MM.1S (cell line): ENCODE measurements around the gene MYLK2.

Experiments
- DNase-seq: peaks from one replicate; pipeline ENCODE4 v3.0.0-alpha.2; 2015
- H2AFZ ChIP-seq: fragments of 300-600 bp; sonication (generic); 2 replicates; pipeline ENCODE4 v1.6.0; 2016; ENCODE audit warnings: antibody characterized with exemption, low read length
- H3F3A ChIP-seq: fragments of 300-600 bp; sonication (generic); 2 replicates; pipeline ENCODE4 v1.6.1; 2016; ENCODE audit warnings: mild to moderate bottlenecking, antibody characterized with exemption, low read length, moderate library complexity, mixed read lengths; ENCODE audit not compliant: insufficient read depth
- H3K27ac ChIP-seq: fragments of 300-600 bp; sonication (generic); 2 replicates; pipeline ENCODE4 v1.5.1; 2016; ENCODE audit warnings: mild to moderate bottlenecking, low read length
- H3K27me3 ChIP-seq: fragments of 300-600 bp; sonication (generic); replicated peaks from 2 replicates; pipeline ENCODE4 v1.6.0; 2016; ENCODE audit warnings: low read length; ENCODE audit not compliant: insufficient read depth
- H3K36me3 ChIP-seq: fragments of 300-600 bp; sonication (generic); replicated peaks from 2 replicates; pipeline ENCODE4 v1.6.1; 2016; ENCODE audit warnings: mild to moderate bottlenecking, low read length, mixed read lengths; ENCODE audit not compliant: insufficient read depth
- H3K4me1 ChIP-seq: fragments of 300-600 bp; sonication (generic); 2 replicates; pipeline ENCODE4 v1.6.1; 2016; ENCODE audit warnings: low read length, mixed read lengths
- H3K4me2 ChIP-seq: fragments of 300-600 bp; sonication (generic); 2 replicates; pipeline ENCODE4 v1.6.0; 2016; ENCODE audit warnings: low read depth, low read length
- H3K4me3 ChIP-seq: fragments of 300-600 bp; sonication (generic); 2 replicates; pipeline ENCODE4 v1.5.1; 2016; ENCODE audit warnings: low read length, mixed read lengths
- H3K79me2 ChIP-seq: fragments of 300-600 bp; sonication (generic); 2 replicates; pipeline ENCODE4 v1.6.1; 2016; ENCODE audit warnings: mixed run types, low read length, mixed read lengths
- H3K9ac ChIP-seq: fragments of 300-600 bp; sonication (generic); 2 replicates; pipeline ENCODE4 v1.6.1; 2016; ENCODE audit warnings: low read length, mixed read lengths
- H3K9me2 ChIP-seq: fragments of 300-600 bp; sonication (generic); replicated peaks from 2 replicates; pipeline ENCODE4 v1.6.1; 2016; ENCODE audit warnings: mild to moderate bottlenecking, low read length, mixed read lengths; ENCODE audit not compliant: insufficient read depth
- H3K9me3 ChIP-seq: fragments of 300-600 bp; sonication (generic); replicated peaks from 2 replicates; pipeline ENCODE4 v1.6.1; 2016; ENCODE audit warnings: mild to moderate bottlenecking, low read length, mixed read lengths; ENCODE audit not compliant: insufficient read depth
- H4K20me1 ChIP-seq: fragments of 300-600 bp; sonication (generic); 2 replicates; pipeline ENCODE4 v1.6.1; 2016; ENCODE audit warnings: mild to moderate bottlenecking, low read length, moderate library complexity, mixed read lengths; ENCODE audit not compliant: insufficient read depth
- CTCF ChIP-seq: fragments of 300-600 bp; sonication (generic); IDR thresholded peaks from 2 replicates; pipeline ENCODE4 v1.5.1; 2016; ENCODE audit warnings: antibody characterized with exemption, low read length, mixed read lengths
- EZH2 ChIP-seq: fragments of 300-600 bp; sonication (generic); optimal IDR thresholded peaks from 2 replicates; pipeline ENCODE3; 2017; ENCODE audit warnings: low read depth, mild to moderate bottlenecking, antibody characterized with exemption, low read length, mixed read lengths
- EZH2phosphoT487 ChIP-seq: fragments of 300-600 bp; sonication (generic); IDR thresholded peaks from 2 replicates; pipeline ENCODE4 v1.6.1; 2018; ENCODE audit warnings: antibody characterized with exemption, low read length

MYLK2 gene

GRCh38 chr20:31883829-31884228, 64.7 kb downstream of the MYLK2 start:
- no peaks in the 10 kb centered on the region for H4K20me1 ChIP-seq
- H3K27ac ChIP-seq: no peak overlapping the region
- no peaks in the 10 kb centered on the region for H3K4me1 ChIP-seq
- peaks cover 55% of the 10 kb centered on the region for H3K27me3 ChIP-seq
- H3K9me3 ChIP-seq: no peaks in the 10 kb centered on the region
- DNase-seq: no peak
- H3K9ac ChIP-seq: no peak overlapping the region
- no peak overlapping the region for H2AFZ ChIP-seq
- no peaks in the 10 kb centered on the region for H3K36me3 ChIP-seq
- no peaks in the 10 kb centered on the region for H3F3A ChIP-seq
- no peak overlapping the region for H3K4me2 ChIP-seq
- H3K79me2 ChIP-seq: no peaks in the 10 kb centered on the region
- TF ChIP-seq CTCF (no peak), EZH2 (no peak), EZH2phosphoT487 (no peak)
- H3K4me3 ChIP-seq: no peak overlapping the region
- H3K9me2 ChIP-seq: no peaks in the 10 kb centered on the region
